ENCODE measurements around the gene MBOAT1. TPM values are rescaled to one million over a fixed set of nuclear protein-coding genes. Genes with fewer than 3 reads are reported as not detected.

Gene MBOAT1, protein sequence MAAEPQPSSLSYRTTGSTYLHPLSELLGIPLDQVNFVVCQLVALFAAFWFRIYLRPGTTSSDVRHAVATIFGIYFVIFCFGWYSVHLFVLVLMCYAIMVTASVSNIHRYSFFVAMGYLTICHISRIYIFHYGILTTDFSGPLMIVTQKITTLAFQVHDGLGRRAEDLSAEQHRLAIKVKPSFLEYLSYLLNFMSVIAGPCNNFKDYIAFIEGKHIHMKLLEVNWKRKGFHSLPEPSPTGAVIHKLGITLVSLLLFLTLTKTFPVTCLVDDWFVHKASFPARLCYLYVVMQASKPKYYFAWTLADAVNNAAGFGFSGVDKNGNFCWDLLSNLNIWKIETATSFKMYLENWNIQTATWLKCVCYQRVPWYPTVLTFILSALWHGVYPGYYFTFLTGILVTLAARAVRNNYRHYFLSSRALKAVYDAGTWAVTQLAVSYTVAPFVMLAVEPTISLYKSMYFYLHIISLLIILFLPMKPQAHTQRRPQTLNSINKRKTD
- 2.2 to 3.9 TPM (median 3.0 TPM) in 5 replicates for total RNA-seq (2022; extraction: Qiagen RNA extraction; ENCODE audit: low read depth)

DNA sequence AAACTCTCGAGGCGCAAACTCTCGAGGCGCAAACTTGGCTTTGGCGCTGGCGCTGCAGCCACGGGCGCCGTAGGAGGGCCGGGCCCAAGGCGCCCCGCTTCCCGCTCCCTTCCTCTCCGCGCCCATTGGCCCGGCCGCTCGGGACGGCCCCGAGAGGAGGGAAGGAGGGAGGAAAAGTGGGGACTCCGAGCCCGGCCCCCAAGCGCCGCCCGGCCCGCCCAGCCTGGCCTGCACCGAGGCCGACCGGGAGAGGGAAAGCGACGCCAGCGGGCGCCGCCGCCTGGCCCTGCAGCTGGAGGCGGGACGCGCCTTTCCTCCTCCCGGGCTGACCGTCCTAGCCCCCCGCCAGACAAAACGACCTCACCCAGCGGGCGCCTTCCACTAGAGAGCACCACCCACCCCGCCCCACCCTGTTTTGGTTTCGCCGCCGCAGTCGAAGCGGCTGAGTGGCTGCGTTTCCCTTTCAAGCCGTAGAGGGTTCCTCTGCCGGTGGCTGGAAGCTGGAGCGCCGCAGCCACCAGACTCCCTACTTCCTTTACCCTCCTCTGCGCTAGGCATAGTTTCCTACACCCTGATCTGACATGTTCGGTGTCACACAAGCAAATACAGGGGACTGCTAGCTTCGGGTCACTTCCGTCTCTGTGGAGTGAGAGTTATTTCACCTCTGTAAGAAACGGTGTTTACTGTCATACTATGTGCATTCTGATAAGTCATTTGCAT, at the start of gene MBOAT1:
Gene MBOAT1 (minus strand): TSS at position 78 of the 720 bp plus-strand sequence. CDS start 235 bp downstream, outside the sequence.

Other genes with a start within 250 kb of the MBOAT1 start
- 10.5 to 13.6 TPM (median 13.3 TPM) in 5 replicates for gene E2F3, start 189.4 kb upstream of the MBOAT1 start, total RNA-seq (2022; extraction: Qiagen RNA extraction; ENCODE audit: low read depth)

All from A549 treated with ZK216348 at 1 μM for 4 hours (cell line).